Sigmoid colon (tissue), 7 donors: ENCODE data around the gene IL21R. TPM values are rescaled to one million over a fixed set of nuclear protein-coding genes. Genes with fewer than 3 reads are reported as not detected.

Source experiments
- DNase-seq: peaks from one replicate; pipeline ENCODE4 v3.0.0-alpha.2; 2019
- H3K27ac ChIP-seq, 4 donors: fragments of 200-600 bp; sonication (generic); one replicate each; pipeline ENCODE4 v1.5.1; 2016 to 2019; ENCODE audit warnings: mild to moderate bottlenecking in 1 of 4
- H3K27me3 ChIP-seq, 3 donors: fragments of 200-600 bp; sonication (generic); one replicate each; pipeline ENCODE4 v1.5.1; 2019; ENCODE audit warnings: mild to moderate bottlenecking in 1 of 3
- H3K36me3 ChIP-seq, 4 donors: fragments of 200-600 bp; sonication (generic); one replicate each; pipeline ENCODE4 v1.5.1; 2016 to 2019
- H3K4me1 ChIP-seq, 4 donors: fragments of 200-600 bp; sonication (generic); one replicate each; pipeline ENCODE4 v1.5.1; 2017 to 2019
- H3K4me3 ChIP-seq, 4 donors: fragments of 200-600 bp; sonication (generic); one replicate each; pipeline ENCODE4 v1.5.1; 2017 to 2019; ENCODE audit warnings: mild to moderate bottlenecking in 2 of 4, moderate library complexity in 1 of 4
- H3K9me3 ChIP-seq, 4 donors: fragments of 200-600 bp in 3 of 4; sonication (generic) in 3 of 4; one replicate each; pipeline versions ENCODE4 v1.5.1 to v1.6.1; 2013 to 2019
- EP300 ChIP-seq, 4 donors: sonication (generic); formaldehyde crosslinking; IDR thresholded peaks; one replicate each; pipeline ENCODE4 v1.6.1; 2017; ENCODE audit warnings: antibody characterized with exemption in 4 of 4
- POLR2A ChIP-seq, 2 donors: fragments of 450-650 bp; IDR thresholded peaks; one replicate each; pipeline ENCODE4 v1.6.1; 2016; ENCODE audit warnings: antibody characterized with exemption in 2 of 2, mild to moderate bottlenecking in 2 of 2, moderate library complexity in 2 of 2
- POLR2AphosphoS5 ChIP-seq, 4 donors: sonication (generic); formaldehyde crosslinking; IDR thresholded peaks; one replicate each; pipeline ENCODE4 v1.6.1; 2017; ENCODE audit warnings: antibody characterized with exemption in 4 of 4
- WGBS, 2 donors: extraction: QIAGEN DNeasy Blood & Tissue Kit; methylation state at CpG; one replicate each; pipeline ENCODE4 v1.1.7; 2013; 5-methylcytosine and 5-hydroxymethylcytosine counted together
- intact Hi-C: fragments of 100-400 bp; cut with DNase I; formaldehyde crosslinking; loops from one replicate; pipeline ENCODE4 v1.15.1; 2023
- polyA plus RNA-seq, 3 donors: library from polyadenylated mRNA; stranded (reverse); fragments of 200-250 nt; gene quantifications; one replicate each; pipeline ENCODE4 v1.2.3, GENCODE V29; 2013
- total RNA-seq, 4 donors: library from RNA; depleted of rRNA; stranded (reverse); fragments of >200 nt; gene quantifications; one replicate each; pipeline ENCODE4 v1.1.0, GENCODE V29; 2016
- TF ChIP-seq, protein P1 (sequence below), 4 experiments: fragments of 450-650 bp in 3 of 4; fragments of 200-600 bp in 1 of 4; IDR thresholded peaks; one replicate each; pipeline ENCODE4 v1.5.1; 2016 to 2019; ENCODE audit warnings: antibody characterized with exemption in 4 of 4, mild to moderate bottlenecking in 3 of 4, moderate library complexity in 2 of 4
- donor health status: healthy with polysubstance abuse.
- donor health status: Bipolar disorder and iron deficiency.
- donor health status: healthy.

IL21R gene
- total and polyA plus RNA-seq, 7 donors = under 0.01 to 7.9 (median 0.27) TPM; not detected in 2

DNA sequence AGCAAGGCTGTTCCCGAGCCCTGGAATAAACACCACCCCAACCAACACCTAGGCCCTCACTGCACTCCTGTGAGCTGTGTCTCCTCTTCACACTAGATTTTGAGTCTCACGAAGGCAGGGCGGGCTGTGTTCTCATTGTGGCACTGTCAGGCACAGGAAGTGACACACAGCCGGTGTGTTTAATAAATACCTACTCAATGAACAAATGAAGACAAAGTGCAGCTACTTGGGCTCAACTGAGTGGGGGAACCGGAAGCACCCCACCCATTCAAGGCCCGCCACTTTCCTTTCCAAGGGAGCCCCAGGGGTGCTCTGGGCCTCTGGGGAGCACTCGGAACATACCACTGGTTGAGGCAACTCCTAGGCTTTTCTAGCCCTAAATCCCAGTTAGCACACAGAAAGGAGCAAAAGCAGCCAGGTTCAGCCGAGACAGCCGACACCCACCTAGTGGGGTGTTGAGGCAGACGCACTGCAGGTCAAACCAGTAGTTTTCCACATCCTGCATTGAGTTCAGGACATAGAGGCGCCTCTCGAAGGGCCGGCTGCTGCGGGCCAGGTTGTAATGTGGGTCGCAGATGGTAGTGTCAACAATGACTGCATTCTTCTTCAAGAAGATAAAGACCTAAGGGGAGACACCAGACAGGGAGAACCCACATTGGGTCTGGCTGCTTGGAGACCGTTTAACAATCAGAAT, 90.1 kb downstream of the IL21R start:
- intact Hi-C loops = no loop called here
- Histone ChIP-seq H3K4me3 (no peak overlapping the region), H3K9me3 (no peaks in the 10 kb centered on the region), H3K4me1 (no peaks in the 10 kb centered on the region), H3K36me3 (peaks cover 31 to 100% (median 79%) of the 10 kb centered on the region in 4 donors), H3K27ac (peak overlapping the region in 1 of 4 donors; percentile 14), H3K27me3 (no peaks in the 10 kb centered on the region)
- TF ChIP-seq EP300 (IDR thresholded peaks at IDR 0.05) (no peak), POLR2AphosphoS5 (IDR thresholded peaks at IDR 0.05) (no peak), POLR2A (IDR thresholded peaks at IDR 0.05) (no peak)
- TF ChIP-seq, protein P1, sequence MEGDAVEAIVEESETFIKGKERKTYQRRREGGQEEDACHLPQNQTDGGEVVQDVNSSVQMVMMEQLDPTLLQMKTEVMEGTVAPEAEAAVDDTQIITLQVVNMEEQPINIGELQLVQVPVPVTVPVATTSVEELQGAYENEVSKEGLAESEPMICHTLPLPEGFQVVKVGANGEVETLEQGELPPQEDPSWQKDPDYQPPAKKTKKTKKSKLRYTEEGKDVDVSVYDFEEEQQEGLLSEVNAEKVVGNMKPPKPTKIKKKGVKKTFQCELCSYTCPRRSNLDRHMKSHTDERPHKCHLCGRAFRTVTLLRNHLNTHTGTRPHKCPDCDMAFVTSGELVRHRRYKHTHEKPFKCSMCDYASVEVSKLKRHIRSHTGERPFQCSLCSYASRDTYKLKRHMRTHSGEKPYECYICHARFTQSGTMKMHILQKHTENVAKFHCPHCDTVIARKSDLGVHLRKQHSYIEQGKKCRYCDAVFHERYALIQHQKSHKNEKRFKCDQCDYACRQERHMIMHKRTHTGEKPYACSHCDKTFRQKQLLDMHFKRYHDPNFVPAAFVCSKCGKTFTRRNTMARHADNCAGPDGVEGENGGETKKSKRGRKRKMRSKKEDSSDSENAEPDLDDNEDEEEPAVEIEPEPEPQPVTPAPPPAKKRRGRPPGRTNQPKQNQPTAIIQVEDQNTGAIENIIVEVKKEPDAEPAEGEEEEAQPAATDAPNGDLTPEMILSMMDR (IDR thresholded peaks at IDR 0.05) = no peak
- no peak for DNase-seq
- WGBS, 2 donors = 91 to 92% methylated on average over 16 of the region's 16 CpGs

DNA sequence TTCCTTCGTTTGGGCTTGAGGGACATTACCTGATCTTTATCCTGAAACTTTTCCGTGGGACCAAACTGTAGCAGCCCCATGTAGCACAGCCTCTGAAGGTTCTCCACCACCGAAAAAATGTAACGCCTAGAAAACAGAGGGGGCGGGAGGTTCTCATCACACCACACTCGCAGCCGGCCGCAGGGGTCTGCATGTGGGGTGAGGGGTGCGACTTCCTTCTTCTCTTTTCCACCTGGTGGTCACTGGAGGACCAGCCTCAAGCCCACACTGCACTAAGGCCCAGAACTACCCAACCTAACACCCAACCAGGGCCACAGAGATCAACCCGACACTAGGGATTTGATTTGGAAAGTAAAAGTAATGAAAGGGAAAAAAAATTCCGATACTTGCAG, 90.6 kb downstream of the IL21R start:
- TF ChIP-seq POLR2AphosphoS5 (IDR thresholded peaks at IDR 0.05) (no peak), EP300 (IDR thresholded peaks at IDR 0.05) (no peak), POLR2A (IDR thresholded peaks at IDR 0.05) (no peak)
- TF ChIP-seq, protein P1 (IDR thresholded peaks at IDR 0.05) = no peak
- H3K4me3 ChIP-seq = no peak overlapping the region
- no peaks in the 10 kb centered on the region for H3K4me1 ChIP-seq
- WGBS, 2 donors = 90 to 94% methylated on average over 11 of the region's 11 CpGs
- H3K27ac ChIP-seq = no peak overlapping the region
- intact Hi-C loops = no loop called here
- DNase-seq = no peak
- H3K36me3 ChIP-seq = peaks cover 33 to 100% (median 78%) of the 10 kb centered on the region in 4 donors
- no peaks in the 10 kb centered on the region for H3K27me3 ChIP-seq
- H3K9me3 ChIP-seq = no peaks in the 10 kb centered on the region

DNA sequence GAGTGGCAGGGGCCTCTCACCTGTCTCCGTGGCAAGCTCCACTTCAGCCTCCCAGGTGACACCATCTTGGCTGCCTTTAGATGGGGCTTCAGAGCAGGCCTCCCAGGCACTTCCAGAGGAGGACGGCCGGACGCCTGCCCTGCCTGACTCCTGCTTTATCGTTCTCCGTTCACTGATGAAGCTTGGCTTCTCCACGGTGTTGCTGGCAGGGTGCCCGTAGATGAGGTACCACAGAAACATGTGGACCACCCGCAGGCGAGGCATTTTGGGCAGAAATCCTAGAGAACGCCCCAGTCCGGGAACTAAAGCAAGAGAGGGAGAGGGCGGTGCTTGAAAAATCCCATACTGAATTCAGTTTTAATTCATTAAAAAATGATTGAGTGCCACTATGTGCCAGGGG, 93.2 kb downstream of the IL21R start:
- intact Hi-C loops = no loop called here

DNA sequence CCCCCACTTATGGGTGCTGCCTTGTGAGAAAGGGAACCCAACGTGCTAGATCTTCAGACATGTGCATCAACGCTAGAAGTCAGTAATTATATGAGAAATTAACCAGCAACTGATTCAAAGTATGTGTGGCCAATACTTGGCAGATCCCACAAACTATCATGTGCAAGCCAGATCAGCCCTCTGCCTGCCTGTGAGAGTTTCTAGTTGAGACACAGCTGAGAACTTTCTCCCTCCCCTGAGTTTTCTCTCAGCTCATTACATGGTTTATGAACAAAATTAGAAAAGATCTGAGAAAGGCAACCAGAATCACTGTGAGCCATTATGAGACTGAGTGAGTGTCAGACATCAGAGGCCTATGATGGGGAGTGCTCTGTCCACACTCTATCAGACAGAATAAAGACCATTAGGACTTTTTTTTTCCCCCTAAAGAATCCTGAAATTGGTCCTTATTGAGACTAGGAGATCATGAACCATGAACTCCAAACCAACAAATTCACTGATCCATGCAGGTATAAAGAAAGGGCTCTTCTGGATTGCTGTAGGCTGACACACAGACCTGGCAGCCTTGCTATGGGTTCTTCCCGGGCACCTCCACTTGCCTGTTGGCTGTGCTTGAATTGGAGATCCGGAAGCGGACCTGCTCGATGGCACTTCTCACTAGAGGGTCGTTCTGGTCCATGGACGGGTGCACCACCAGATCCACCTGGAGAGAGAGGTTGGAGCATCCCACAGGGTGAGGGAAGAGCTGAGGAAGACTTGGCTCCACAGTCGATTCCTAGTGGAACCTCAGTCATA, 96.3 kb downstream of the IL21R start:
- Histone ChIP-seq H3K4me1 (no peaks in the 10 kb centered on the region), H3K27ac (no peak overlapping the region), H3K9me3 (no peaks in the 10 kb centered on the region), H3K4me3 (no peak overlapping the region), H3K36me3 (peaks cover 21 to 100% (median 76%) of the 10 kb centered on the region in 4 donors), H3K27me3 (no peaks in the 10 kb centered on the region)
- WGBS, 2 donors = 93 to 94% methylated on average over 9 of the region's 9 CpGs
- TF ChIP-seq, protein P1 (IDR thresholded peaks at IDR 0.05) = no peak
- TF ChIP-seq POLR2A (IDR thresholded peaks at IDR 0.05) (no peak), POLR2AphosphoS5 (IDR thresholded peaks at IDR 0.05) (no peak), EP300 (IDR thresholded peaks at IDR 0.05) (no peak)
- DNase-seq = no peak
- intact Hi-C loops = no loop called here

More for the DNA sequence above, 93.2 kb downstream of the IL21R start:
- Histone ChIP-seq H3K27ac (no peak overlapping the region), H3K27me3 (no peaks in the 10 kb centered on the region), H3K36me3 (peaks cover 38 to 100% (median 77%) of the 10 kb centered on the region in 4 donors), H3K9me3 (no peaks in the 10 kb centered on the region), H3K4me3 (no peak overlapping the region), H3K4me1 (no peaks in the 10 kb centered on the region)
- TF ChIP-seq POLR2AphosphoS5 (IDR thresholded peaks at IDR 0.05) = no peak
- TF ChIP-seq EP300 (IDR thresholded peaks at IDR 0.05) = no peak
- TF ChIP-seq, protein P1 (IDR thresholded peaks at IDR 0.05) = no peak
- no peak for TF ChIP-seq POLR2A (IDR thresholded peaks at IDR 0.05)
- DNase-seq = peak; percentile 72
- WGBS, 2 donors = 89 to 94% methylated on average over 13 of the region's 13 CpGs
